Parathyroid adenoma (tissue), 2 donors: ENCODE measurements around the gene PPP1R16B.

Experiments used
- H2AFZ ChIP-seq: fragments of 300-600 bp; sonication (generic); one replicate; pipeline ENCODE4 v1.7.0; 2017; ENCODE audit warnings: antibody characterized with exemption, mild to moderate bottlenecking
- H3K27ac ChIP-seq: fragments of 300-600 bp; sonication (generic); one replicate; pipeline ENCODE4 v1.7.0; 2017
- H3K27me3 ChIP-seq: fragments of 300-600 bp; sonication (generic); one replicate; pipeline ENCODE4 v1.7.0; 2017; ENCODE audit warnings: low read length; ENCODE audit not compliant: control insufficient read depth, insufficient read depth
- H3K36me3 ChIP-seq: fragments of 300-600 bp; sonication (generic); one replicate; pipeline ENCODE4 v1.7.0; 2017; ENCODE audit warnings: low read length; ENCODE audit not compliant: control insufficient read depth, insufficient read depth
- H3K4me1 ChIP-seq: fragments of 300-600 bp; sonication (generic); one replicate; pipeline ENCODE4 v1.7.0; 2017; ENCODE audit warnings: control low read depth
- H3K4me2 ChIP-seq: fragments of 300-600 bp; sonication (generic); one replicate; pipeline ENCODE4 v1.7.0; 2017; ENCODE audit warnings: low read length
- H3K4me3 ChIP-seq: fragments of 300-600 bp; sonication (generic); one replicate; pipeline ENCODE4 v1.7.0; 2017; ENCODE audit warnings: low read depth, low read length
- H3K79me2 ChIP-seq: fragments of 300-600 bp; sonication (generic); one replicate; pipeline ENCODE4 v1.7.0; 2017; ENCODE audit warnings: control low read depth
- H3K9ac ChIP-seq: fragments of 300-600 bp; sonication (generic); one replicate; pipeline ENCODE4 v1.7.0; 2017; ENCODE audit warnings: mild to moderate bottlenecking
- H3K9me3 ChIP-seq: fragments of 300-600 bp; sonication (generic); one replicate; pipeline ENCODE4 v1.7.0; 2017; ENCODE audit warnings: low read length; ENCODE audit not compliant: control insufficient read depth
- TF ChIP-seq, protein P1 (sequence below): fragments of 300-600 bp; sonication (generic); IDR thresholded peaks from one replicate; pipeline ENCODE4 v1.7.0; 2017; ENCODE audit warnings: antibody characterized with exemption, mild to moderate bottlenecking
- donor health status: primary hyperparathyroidism.

PPP1R16B gene

DNA sequence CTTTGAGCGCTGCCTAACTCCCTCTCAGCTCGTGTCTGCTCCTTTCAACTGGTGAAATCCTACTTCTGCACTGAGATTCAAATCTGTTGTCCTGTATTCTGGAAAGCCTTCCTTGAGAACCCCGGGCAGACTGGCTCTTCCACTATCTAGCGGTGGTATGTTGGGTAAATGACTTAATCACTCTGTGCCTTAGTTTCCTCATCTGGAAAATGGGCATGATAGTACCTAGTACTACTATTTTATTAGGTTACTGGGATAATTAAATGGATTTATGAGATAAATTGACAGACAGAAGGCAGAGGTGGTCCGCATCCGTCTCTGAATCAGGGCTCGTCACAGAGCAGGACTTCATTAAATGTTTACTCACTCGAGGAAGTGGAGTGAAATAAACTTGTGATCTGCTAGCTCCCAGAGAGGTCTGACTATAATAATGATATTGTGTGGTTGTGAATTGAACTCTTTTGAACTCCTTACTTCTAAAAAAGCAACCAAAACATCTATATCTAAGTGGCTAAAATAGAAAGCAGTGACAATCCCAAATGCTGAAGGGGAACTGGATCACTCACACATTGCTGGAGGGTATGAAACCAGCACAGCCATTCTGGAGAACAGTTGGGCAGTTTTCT, 26.6 kb downstream of the PPP1R16B start:
- Histone ChIP-seq H3K4me2 (no peak overlapping the region), H3K27me3 (no peaks in the 10 kb centered on the region), H3K79me2 (no peaks in the 10 kb centered on the region), H3K4me1 (no peaks in the 10 kb centered on the region), H3K4me3 (no peak overlapping the region), H3K27ac (no peak overlapping the region), H3K9ac (no peak overlapping the region), H2AFZ (no peak overlapping the region), H3K9me3 (no peaks in the 10 kb centered on the region), H3K36me3 (no peaks in the 10 kb centered on the region)
- TF ChIP-seq, protein P1, sequence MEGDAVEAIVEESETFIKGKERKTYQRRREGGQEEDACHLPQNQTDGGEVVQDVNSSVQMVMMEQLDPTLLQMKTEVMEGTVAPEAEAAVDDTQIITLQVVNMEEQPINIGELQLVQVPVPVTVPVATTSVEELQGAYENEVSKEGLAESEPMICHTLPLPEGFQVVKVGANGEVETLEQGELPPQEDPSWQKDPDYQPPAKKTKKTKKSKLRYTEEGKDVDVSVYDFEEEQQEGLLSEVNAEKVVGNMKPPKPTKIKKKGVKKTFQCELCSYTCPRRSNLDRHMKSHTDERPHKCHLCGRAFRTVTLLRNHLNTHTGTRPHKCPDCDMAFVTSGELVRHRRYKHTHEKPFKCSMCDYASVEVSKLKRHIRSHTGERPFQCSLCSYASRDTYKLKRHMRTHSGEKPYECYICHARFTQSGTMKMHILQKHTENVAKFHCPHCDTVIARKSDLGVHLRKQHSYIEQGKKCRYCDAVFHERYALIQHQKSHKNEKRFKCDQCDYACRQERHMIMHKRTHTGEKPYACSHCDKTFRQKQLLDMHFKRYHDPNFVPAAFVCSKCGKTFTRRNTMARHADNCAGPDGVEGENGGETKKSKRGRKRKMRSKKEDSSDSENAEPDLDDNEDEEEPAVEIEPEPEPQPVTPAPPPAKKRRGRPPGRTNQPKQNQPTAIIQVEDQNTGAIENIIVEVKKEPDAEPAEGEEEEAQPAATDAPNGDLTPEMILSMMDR, result no peak

DNA sequence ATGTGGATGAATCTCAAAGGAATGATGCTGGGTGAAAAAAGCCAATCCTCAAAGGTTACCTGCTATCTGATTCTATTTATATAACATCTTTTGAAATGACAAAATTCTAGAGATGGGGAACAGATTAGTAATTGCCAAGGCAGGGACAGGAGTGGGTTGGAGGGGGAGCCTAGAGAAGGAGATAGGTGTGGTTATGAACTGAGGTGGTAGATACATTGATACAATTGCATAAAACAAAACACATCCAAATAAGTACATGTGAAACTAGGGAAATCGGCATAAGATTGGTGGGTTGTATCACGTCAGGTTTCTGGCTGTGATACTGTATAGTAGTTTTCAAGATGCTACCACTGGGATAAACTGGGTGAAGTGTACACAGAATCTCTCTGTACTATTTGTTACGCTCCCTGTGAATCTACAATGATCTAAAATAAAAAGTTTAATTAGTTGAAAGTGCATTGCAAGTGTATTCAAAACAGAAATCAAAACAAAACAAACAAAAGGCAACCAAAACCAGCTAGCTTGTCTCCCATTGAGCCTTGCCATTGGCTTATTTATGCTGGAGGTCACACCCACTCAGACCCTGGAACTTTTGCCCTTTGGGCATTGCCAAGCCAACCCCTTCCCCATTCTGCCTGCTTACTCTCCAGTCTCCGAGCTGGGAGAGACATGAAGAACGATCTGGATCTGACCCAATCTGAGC, 27.8 kb downstream of the PPP1R16B start:
- Histone ChIP-seq H3K36me3 (no peaks in the 10 kb centered on the region), H3K4me2 (no peak overlapping the region), H3K9me3 (no peaks in the 10 kb centered on the region), H3K27ac (no peak overlapping the region), H3K79me2 (no peaks in the 10 kb centered on the region), H3K4me3 (no peak overlapping the region), H3K9ac (no peak overlapping the region), H2AFZ (no peak overlapping the region), H3K4me1 (no peaks in the 10 kb centered on the region), H3K27me3 (no peaks in the 10 kb centered on the region)
- TF ChIP-seq, protein P1, result no peak

DNA sequence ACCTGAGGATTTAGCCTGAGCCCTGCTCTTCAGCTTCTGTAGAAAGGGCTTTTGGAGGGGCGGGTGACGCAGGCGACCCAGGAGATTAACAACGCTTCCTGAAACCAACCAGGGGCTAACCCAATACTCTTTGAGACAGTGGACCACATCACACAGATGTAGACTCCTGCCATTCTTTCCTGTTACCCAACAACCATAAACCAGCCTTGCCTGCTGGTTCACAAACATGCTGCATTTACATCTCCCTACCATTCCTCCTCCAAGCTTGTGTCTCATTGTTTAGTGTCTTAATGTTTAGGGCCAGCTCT, 28.3 kb downstream of the PPP1R16B start:
- H3K79me2 ChIP-seq, result no peaks in the 10 kb centered on the region
- no peaks in the 10 kb centered on the region for H3K4me1 ChIP-seq
- no peak overlapping the region for H3K27ac ChIP-seq
- no peak overlapping the region for H3K4me3 ChIP-seq
- TF ChIP-seq, protein P1, result no peak
- H3K36me3 ChIP-seq, result no peaks in the 10 kb centered on the region
- no peaks in the 10 kb centered on the region for H3K9me3 ChIP-seq
- no peak overlapping the region for H3K4me2 ChIP-seq
- no peak overlapping the region for H3K9ac ChIP-seq
- H3K27me3 ChIP-seq, result no peaks in the 10 kb centered on the region
- H2AFZ ChIP-seq, result no peak overlapping the region

DNA sequence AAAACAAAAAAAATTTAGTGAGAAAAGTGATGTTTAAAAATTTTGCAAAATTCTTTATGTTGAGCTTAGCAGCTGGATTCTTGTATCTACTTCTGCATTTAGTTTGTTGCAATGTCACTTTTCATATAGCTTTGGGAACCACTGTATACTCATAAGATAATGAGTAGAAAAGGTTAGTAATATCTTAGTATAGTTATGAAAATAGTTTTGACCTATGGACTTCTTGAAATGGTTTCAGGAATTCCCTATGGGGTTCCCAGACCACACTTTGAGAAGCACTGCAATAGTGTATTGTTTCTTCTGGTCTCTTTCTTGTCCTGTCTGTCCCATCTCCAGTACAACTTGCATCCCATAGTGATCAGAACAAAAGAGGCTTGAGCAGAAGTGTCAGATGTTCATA, 29.4 kb downstream of the PPP1R16B start:
- no peak overlapping the region for H3K4me3 ChIP-seq
- no peak overlapping the region for H3K9ac ChIP-seq
- no peaks in the 10 kb centered on the region for H3K36me3 ChIP-seq
- no peak overlapping the region for H3K4me2 ChIP-seq
- H3K27me3 ChIP-seq, result no peaks in the 10 kb centered on the region
- TF ChIP-seq, protein P1, result no peak
- H3K9me3 ChIP-seq, result no peaks in the 10 kb centered on the region
- H3K79me2 ChIP-seq, result no peaks in the 10 kb centered on the region
- H3K4me1 ChIP-seq, result no peaks in the 10 kb centered on the region
- H2AFZ ChIP-seq, result no peak overlapping the region
- H3K27ac ChIP-seq, result no peak overlapping the region

DNA sequence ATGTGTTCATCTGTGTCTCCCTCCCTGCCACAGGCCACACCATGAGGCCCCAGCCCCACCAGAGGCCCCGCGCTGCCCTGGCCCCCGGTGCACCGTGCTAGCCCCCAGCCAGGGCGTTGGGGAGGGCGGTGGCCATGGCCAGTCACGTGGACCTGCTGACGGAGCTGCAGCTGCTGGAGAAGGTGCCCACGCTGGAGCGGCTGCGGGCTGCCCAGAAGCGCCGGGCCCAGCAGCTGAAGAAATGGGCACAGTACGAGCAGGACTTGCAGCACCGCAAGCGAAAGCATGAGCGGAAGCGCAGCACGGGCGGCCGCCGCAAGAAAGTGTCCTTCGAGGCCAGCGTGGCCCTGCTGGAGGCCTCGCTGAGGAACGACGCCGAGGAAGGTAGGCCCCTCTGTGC, 30.3 kb downstream of the PPP1R16B start:
- Histone ChIP-seq H3K4me1 (no peaks in the 10 kb centered on the region), H3K27me3 (no peaks in the 10 kb centered on the region), H3K9ac (no peak overlapping the region), H3K4me3 (no peak overlapping the region), H2AFZ (no peak overlapping the region), H3K79me2 (no peaks in the 10 kb centered on the region), H3K36me3 (no peaks in the 10 kb centered on the region), H3K27ac (no peak overlapping the region), H3K4me2 (no peak overlapping the region), H3K9me3 (no peaks in the 10 kb centered on the region)
- TF ChIP-seq, protein P1, result no peak
